Osteoblast (primary cell): ENCODE results near the gene COL4A6. TPM values are rescaled to one million over a fixed set of nuclear protein-coding genes. Genes with fewer than 3 reads are reported as not detected.

ENCODE experiments used
- DNase-seq: peaks from one replicate; pipeline ENCODE4 v3.0.0; 2011; ENCODE audit warnings: low spot score, mixed read lengths; ENCODE audit not compliant: insufficient read length; ENCODE audit errors: missing footprints
- H2AFZ ChIP-seq: 2 replicates; pipeline ENCODE4 v1.6.0; 2011; ENCODE audit warnings: mild to moderate bottlenecking, low read length
- H3K27ac ChIP-seq: 2 replicates; pipeline ENCODE4 v1.5.1; 2011; ENCODE audit warnings: mild to moderate bottlenecking, low read depth, low read length, moderate library complexity
- H3K27me3 ChIP-seq: 2 replicates; pipeline ENCODE4 v1.6.0; 2012; ENCODE audit warnings: mild to moderate bottlenecking, control low read depth, inconsistent platforms, low read length, moderate library complexity; ENCODE audit not compliant: insufficient read depth
- H3K36me3 ChIP-seq: 2 replicates; pipeline ENCODE4 v1.5.1; 2011; ENCODE audit warnings: mild to moderate bottlenecking, low read length, control low read depth, moderate library complexity; ENCODE audit not compliant: insufficient read depth
- H3K4me1 ChIP-seq: 2 replicates; pipeline ENCODE4 v1.5.1; 2011; ENCODE audit warnings: mild to moderate bottlenecking, low read length, control low read depth, moderate library complexity; ENCODE audit not compliant: insufficient read depth
- H3K4me2 ChIP-seq: 2 replicates; pipeline ENCODE4 v1.6.0; 2011; ENCODE audit warnings: mild to moderate bottlenecking, low read length; ENCODE audit not compliant: insufficient read depth
- H3K4me3 ChIP-seq: fragments of 200-600 bp; sonication (generic); 3 replicates; pipeline ENCODE4 v1.5.1; 2012; ENCODE audit warnings: mild to moderate bottlenecking, low read length, inconsistent platforms; ENCODE audit not compliant: insufficient read depth
- H3K79me2 ChIP-seq: 2 replicates; pipeline ENCODE4 v1.6.0; 2012; ENCODE audit warnings: mild to moderate bottlenecking, low read length, control low read depth, inconsistent platforms; ENCODE audit not compliant: insufficient read depth
- H3K9me3 ChIP-seq: 2 replicates; pipeline ENCODE4 v1.5.1; 2011; ENCODE audit warnings: low read depth, low read length, control low read depth
- H4K20me1 ChIP-seq: 2 replicates; pipeline ENCODE4 v1.6.0; 2012; ENCODE audit warnings: mild to moderate bottlenecking, low read length, control low read depth; ENCODE audit not compliant: insufficient read depth
- total RNA-seq: library from RNA; depleted of rRNA; stranded (reverse); fragments of >200 nt; gene quantifications from 2 replicates; pipeline ENCODE4 v1.2.3, GENCODE V29; 2012
- TF ChIP-seq, protein P1 (sequence below): IDR thresholded peaks from 2 replicates; pipeline ENCODE4 v1.5.1; 2011; ENCODE audit warnings: mild to moderate bottlenecking, low read depth, low read length, moderate library complexity; ENCODE audit errors: extremely low read depth

COL4A6 gene
- total RNA-seq, 1 donor = not detected

DNA sequence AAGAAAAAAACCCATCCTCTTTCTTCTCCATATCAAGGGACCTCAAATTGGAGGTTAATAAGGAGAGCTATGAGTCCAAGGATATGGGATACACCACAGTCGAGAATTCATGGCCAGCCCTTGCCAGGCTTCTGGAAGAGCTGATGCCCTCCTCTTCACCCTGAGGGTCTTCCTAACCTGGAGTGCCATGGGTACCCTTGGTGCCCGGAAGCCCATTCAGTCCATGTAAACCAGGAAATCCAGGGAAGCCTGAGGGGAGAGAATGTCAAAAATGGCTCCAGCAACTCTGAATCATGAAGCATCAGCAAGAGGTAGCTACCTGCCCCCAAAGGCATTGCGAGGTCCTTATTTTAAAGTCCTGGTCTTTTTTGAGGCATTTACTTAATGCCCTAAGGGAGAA, 268.5 kb downstream of the COL4A6 start:
- no peak overlapping the region for H3K4me2 ChIP-seq
- no peaks in the 10 kb centered on the region for H3K4me1 ChIP-seq
- H2AFZ ChIP-seq = no peak overlapping the region
- no peak overlapping the region for H3K4me3 ChIP-seq
- H4K20me1 ChIP-seq = no peaks in the 10 kb centered on the region
- no peak overlapping the region for H3K27ac ChIP-seq
- DNase-seq = no peak
- no peaks in the 10 kb centered on the region for H3K9me3 ChIP-seq
- TF ChIP-seq, protein P1, sequence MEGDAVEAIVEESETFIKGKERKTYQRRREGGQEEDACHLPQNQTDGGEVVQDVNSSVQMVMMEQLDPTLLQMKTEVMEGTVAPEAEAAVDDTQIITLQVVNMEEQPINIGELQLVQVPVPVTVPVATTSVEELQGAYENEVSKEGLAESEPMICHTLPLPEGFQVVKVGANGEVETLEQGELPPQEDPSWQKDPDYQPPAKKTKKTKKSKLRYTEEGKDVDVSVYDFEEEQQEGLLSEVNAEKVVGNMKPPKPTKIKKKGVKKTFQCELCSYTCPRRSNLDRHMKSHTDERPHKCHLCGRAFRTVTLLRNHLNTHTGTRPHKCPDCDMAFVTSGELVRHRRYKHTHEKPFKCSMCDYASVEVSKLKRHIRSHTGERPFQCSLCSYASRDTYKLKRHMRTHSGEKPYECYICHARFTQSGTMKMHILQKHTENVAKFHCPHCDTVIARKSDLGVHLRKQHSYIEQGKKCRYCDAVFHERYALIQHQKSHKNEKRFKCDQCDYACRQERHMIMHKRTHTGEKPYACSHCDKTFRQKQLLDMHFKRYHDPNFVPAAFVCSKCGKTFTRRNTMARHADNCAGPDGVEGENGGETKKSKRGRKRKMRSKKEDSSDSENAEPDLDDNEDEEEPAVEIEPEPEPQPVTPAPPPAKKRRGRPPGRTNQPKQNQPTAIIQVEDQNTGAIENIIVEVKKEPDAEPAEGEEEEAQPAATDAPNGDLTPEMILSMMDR = no peak
- no peaks in the 10 kb centered on the region for H3K79me2 ChIP-seq
- H3K27me3 ChIP-seq = peaks cover 39% of the 10 kb centered on the region
- H3K36me3 ChIP-seq = no peaks in the 10 kb centered on the region

DNA sequence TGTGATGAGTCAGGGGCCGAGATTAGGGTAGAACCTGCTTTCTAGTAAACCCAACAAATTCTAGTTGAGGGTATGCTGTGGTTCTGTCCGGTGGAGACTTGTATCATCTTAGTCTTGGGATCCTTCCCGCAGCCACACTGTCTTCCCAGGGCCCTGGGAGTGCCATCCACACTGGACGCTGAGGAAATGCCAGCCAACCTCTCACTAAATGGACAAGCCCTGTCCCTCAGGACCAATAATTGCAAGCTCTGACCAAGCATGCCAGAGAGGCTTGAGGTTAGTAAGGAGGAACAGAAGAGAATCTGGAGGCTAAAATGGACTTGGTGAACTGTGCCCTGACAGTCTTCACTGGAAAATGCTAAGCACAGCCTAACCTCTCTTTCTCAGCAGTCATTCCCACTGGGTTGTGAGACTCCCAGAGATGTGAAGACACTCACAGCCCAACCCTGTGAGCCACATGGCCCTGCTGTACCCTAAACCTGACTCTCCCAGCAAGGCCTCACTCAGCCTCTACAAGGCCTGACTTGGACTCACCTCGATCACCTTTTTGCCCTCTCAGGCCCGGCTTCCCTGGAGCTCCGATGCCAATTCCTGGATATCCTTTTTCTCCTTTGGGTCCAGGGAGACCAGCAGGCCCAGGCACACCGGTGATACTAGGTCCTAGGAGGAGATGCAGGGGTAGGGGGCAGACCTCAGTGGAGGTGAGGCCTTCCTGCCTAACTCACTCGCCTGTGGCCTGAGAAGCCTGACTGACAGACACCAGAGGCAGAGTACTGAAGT, 269.1 kb downstream of the COL4A6 start:
- Histone ChIP-seq H3K4me1 (no peaks in the 10 kb centered on the region), H4K20me1 (no peaks in the 10 kb centered on the region), H3K36me3 (no peaks in the 10 kb centered on the region), H3K79me2 (no peaks in the 10 kb centered on the region), H3K4me2 (no peak overlapping the region), H3K9me3 (no peaks in the 10 kb centered on the region), H3K27ac (no peak overlapping the region), H3K27me3 (peaks cover 34% of the 10 kb centered on the region), H3K4me3 (no peak overlapping the region), H2AFZ (no peak overlapping the region)
- TF ChIP-seq, protein P1 = no peak
- no peak for DNase-seq

DNA sequence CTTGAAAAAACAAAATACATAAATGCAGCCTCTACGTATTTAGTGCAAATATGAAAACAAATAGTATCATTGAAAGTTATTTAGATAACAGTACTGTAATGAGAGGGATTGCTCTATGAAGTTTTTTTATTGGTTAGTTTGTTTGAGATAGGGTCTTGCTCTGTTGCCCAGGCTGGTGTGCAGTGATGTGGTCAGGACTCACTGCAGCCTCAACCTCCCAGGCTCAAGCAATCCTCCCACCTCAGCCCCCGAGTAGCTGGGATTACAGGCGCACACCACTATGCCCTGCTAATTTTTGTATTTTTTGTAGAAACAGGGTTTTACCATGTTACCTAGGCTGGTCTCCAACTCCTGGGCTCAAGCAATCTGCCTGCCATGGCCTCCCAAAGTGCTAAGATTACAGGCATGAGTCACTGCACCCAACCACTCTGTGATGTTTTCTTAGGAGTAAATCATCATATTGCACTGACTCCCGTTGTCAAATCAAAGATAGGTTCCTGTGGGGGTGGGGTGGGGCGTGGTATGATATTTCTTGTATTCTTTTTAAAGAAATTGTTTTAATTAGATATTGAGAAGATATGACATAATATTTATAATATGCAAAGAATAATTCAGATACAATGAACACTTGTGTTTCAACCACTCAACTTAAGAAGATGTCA, 270.9 kb downstream of the COL4A6 start:
- Histone ChIP-seq H2AFZ (no peak overlapping the region), H3K27me3 (peaks cover 23% of the 10 kb centered on the region), H3K4me1 (no peaks in the 10 kb centered on the region), H4K20me1 (no peaks in the 10 kb centered on the region), H3K79me2 (no peaks in the 10 kb centered on the region), H3K4me3 (no peak overlapping the region), H3K4me2 (no peak overlapping the region), H3K36me3 (no peaks in the 10 kb centered on the region), H3K9me3 (no peaks in the 10 kb centered on the region), H3K27ac (no peak overlapping the region)
- DNase-seq = no peak
- TF ChIP-seq, protein P1 = no peak

DNA sequence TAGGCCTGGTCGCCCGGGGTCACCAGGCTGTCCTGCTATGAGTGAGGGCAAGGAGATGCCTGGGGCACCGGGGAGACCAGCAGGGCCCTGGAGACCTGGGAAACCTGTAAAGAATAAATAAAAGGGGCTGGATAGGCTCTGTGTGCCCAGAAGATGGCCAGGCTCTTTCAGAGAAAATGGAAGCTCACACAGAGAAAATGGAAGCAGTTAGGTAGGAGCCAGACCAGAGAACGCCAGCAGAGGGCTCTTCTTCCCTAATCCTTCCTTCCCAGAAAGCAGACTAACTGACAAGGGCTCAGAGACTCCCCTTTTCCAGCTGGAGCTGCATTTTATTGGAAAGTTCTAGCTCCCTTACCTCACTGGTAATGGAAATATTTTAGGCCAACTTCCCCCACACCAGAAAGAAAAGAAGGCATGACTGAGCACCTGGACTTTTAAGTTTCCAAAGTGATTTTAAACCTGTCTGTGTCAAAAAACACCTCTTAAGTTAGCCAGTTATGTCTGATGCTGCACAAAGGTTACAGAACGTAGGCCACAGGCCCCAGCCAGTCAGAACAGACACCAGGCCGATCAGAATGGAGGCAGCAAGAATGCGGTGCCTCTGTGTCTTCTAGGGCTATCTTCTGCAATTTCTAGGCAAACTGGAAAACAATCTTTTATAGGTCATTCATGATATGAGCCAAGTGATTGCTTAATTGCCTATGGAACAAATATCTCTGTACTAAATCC, 272.7 kb downstream of the COL4A6 start:
- H4K20me1 ChIP-seq = no peaks in the 10 kb centered on the region
- peaks cover 12% of the 10 kb centered on the region for H3K27me3 ChIP-seq
- H3K4me3 ChIP-seq = no peak overlapping the region
- H3K79me2 ChIP-seq = no peaks in the 10 kb centered on the region
- no peaks in the 10 kb centered on the region for H3K9me3 ChIP-seq
- no peak overlapping the region for H3K27ac ChIP-seq
- TF ChIP-seq, protein P1 = peak; percentile 61
- no peaks in the 10 kb centered on the region for H3K4me1 ChIP-seq
- DNase-seq = no peak
- no peak overlapping the region for H3K4me2 ChIP-seq
- no peaks in the 10 kb centered on the region for H3K36me3 ChIP-seq
- H2AFZ ChIP-seq = peak overlapping the region; percentile 76
